ENCODE results near the gene TACC2.

Gene TACC2

GRCh38 chr10:122285506-122286444 lies 296.8 kb downstream of the TACC2 start:
- TF ChIP-seq, protein P1, sequence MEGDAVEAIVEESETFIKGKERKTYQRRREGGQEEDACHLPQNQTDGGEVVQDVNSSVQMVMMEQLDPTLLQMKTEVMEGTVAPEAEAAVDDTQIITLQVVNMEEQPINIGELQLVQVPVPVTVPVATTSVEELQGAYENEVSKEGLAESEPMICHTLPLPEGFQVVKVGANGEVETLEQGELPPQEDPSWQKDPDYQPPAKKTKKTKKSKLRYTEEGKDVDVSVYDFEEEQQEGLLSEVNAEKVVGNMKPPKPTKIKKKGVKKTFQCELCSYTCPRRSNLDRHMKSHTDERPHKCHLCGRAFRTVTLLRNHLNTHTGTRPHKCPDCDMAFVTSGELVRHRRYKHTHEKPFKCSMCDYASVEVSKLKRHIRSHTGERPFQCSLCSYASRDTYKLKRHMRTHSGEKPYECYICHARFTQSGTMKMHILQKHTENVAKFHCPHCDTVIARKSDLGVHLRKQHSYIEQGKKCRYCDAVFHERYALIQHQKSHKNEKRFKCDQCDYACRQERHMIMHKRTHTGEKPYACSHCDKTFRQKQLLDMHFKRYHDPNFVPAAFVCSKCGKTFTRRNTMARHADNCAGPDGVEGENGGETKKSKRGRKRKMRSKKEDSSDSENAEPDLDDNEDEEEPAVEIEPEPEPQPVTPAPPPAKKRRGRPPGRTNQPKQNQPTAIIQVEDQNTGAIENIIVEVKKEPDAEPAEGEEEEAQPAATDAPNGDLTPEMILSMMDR (conservative IDR thresholded peaks at IDR 0.05) = no peak
- H3K27ac ChIP-seq = no peak overlapping the region

DNA sequence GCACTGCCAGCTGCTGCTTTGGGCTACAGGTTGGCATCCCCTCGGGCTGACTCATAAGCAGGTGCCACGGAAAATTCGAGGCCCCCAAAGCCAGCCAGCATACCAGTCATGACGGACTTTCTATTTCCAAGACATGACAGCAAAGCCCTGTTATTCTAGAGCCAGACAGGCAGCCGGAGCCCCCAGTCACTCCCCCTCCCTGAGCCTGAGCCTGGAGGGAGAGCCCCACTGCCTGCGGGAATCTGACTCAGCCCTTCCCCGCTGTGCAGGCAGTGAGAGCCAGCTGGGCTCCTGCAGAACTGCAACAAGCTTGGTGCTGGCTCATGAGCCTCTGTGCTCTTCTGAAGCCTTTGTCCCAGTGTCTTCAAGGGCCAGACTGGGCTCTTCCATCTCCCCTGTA lies 297.9 kb downstream of the TACC2 start:
- TF ChIP-seq, protein P1 (conservative IDR thresholded peaks at IDR 0.05) = no peak
- no peak overlapping the region for H3K27ac ChIP-seq

DNA sequence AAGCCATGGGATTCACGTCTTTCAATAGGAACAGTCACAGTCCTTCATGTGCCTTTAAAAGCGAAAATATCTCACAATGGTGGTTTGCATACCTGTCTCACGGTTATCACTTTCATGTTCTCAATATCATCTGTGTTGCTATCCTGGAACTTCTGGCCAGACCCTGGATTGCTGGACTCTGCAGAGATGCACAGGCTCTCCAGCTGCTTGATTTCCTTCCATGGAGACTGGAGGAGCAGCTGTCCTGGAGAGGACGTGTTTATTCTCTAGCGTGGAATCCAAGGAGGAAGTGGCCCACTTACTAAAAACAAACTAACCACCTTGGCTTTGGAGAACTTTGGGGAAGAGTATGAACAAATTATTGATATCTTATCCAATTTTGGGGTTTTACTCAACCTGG lies 298.6 kb downstream of the TACC2 start:
- H3K27ac ChIP-seq = no peak overlapping the region
- TF ChIP-seq, protein P1 (conservative IDR thresholded peaks at IDR 0.05) = no peak

DNA sequence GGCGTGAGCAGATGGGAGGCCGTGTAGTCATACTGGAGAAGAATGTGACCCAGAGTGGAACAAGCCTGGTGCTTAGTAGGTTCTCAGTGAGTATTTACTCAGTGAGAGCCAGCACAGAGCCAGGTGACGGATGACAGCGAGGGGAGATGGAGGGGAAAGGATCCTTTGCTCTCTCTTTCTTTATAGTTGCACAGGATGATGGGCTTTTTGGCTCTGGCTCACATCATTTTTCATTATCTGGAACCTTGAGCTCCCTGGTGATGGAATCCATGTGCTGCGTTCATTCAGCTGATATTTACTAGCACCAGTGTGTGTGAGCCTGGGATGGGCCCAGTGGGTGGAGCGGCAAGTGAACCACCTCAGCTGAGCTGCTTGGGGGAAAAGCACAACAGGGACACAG lies 299.3 kb downstream of the TACC2 start:
- TF ChIP-seq, protein P1 (conservative IDR thresholded peaks at IDR 0.05) = no peak
- H3K27ac ChIP-seq = no peak overlapping the region

- TF ChIP-seq, protein P1 (conservative IDR thresholded peaks at IDR 0.05) = no peak
- no peak overlapping the region for H3K27ac ChIP-seq
Measured at GRCh38 chr10:122288917-122289316, 300.0 kb downstream of the TACC2 start.

DNA sequence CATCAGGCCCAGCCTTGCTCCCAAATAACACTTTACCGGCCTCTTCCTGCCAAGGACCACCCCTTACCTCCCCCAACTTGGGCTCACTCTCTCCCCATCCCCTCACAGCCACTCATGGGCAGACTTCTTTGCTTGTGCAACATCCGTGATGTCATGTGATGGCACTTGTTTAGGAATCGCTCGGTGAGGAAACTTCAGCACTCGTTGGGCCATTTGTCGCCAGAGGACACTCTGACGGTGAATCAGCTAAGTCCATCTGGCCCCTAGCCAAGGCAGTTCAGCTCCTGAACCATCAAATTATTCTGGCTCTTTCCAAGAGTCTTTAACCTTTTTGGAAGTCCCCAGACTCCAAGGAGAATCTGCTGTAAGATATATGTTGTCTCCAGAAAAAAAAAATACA lies 301.4 kb downstream of the TACC2 start:
- no peak overlapping the region for H3K27ac ChIP-seq
- TF ChIP-seq, protein P1 (conservative IDR thresholded peaks at IDR 0.05) = no peak

DNA sequence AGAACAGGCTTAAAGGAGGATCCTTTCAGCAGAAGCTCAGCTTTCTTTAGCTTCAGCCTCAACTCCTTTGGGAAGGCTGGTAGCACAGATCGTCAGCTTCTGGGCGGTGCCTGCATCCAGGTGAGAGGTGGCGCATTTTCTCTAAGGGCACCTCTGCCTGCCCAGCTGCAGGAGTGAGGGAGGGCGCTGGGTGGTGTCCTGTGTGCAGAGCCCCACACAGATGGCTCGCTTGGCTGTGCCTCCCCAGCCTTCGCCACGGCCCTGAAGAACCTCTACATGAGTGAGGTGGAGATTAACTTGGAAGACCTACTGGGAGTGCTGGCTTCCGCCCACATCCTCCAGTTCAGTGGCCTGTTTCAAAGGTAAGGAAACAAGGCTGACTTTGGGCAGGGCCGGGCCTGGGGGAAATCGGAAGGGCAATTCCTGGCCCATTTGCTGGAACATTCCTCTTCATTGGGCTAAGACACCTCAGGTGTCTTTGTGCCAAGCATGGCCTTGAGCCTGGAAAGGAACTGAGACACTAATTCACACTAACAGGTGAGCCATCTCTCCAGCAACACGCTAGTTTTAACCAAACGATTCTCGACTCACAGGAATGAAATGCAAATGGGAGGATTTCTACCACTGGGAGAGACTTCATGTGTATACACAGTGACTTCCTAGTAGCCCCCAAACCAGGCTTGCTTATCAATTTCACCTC lies 302.0 kb downstream of the TACC2 start:
- TF ChIP-seq, protein P1 (conservative IDR thresholded peaks at IDR 0.05) = no peak
- no peak overlapping the region for H3K27ac ChIP-seq
